GM19023 (cell line): ENCODE results near the gene KCNK7.
"Not testable (repeated sequence)": the region's sequence is repeated elsewhere in the genome, so short reads cannot be mapped to it uniquely, and the experiment has no call there.

Source experiments
- ATAC-seq: cut with Tn5 transposase; IDR thresholded peaks from one replicate; pipeline ENCODE4 v1.9.1; 2021; ENCODE audit warnings: mild to moderate bottlenecking, moderate library complexity; ENCODE audit not compliant: unreplicated experiment

The KCNK7 gene, protein sequence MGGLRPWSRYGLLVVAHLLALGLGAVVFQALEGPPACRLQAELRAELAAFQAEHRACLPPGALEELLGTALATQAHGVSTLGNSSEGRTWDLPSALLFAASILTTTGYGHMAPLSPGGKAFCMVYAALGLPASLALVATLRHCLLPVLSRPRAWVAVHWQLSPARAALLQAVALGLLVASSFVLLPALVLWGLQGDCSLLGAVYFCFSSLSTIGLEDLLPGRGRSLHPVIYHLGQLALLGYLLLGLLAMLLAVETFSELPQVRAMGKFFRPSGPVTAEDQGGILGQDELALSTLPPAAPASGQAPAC

DNA sequence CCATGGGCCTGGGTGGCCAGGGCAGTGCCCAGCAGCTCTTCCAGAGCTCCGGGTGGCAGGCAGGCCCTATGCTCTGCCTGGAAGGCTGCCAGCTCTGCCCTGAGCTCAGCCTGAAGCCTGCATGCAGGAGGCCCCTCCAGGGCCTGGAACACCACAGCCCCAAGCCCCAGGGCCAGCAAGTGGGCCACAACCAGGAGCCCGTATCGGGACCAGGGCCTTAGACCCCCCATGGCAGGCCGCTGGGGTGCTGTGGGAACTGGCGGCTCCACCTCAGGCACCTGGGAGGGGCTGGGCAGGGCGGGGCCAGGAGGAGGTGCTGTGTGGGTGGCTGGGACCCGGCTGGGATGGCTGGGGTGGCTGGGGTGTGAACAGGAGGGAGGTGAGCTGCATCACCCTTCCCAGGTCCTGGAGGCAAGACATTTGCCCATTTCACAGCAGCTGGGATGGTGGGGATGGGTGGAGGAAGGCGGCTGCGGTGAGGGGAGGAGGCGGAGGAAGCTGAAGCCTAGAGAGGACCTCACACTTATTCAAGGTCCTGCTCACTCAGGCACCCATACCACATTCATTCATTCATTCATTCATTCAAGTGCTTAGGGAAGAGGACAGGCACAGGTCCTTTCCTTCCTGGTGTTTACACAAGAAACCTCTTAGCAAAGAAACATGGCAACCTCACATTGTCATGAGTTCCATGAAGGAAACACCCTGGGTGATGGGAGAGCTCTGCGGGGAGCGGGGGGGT, at the start of gene KCNK7:
TSS of gene KCNK7 (minus strand) at position 258 of the 739 bp plus-strand sequence. CDS start at position 230, 28 bp downstream.
- ATAC-seq: no peak

DNA sequence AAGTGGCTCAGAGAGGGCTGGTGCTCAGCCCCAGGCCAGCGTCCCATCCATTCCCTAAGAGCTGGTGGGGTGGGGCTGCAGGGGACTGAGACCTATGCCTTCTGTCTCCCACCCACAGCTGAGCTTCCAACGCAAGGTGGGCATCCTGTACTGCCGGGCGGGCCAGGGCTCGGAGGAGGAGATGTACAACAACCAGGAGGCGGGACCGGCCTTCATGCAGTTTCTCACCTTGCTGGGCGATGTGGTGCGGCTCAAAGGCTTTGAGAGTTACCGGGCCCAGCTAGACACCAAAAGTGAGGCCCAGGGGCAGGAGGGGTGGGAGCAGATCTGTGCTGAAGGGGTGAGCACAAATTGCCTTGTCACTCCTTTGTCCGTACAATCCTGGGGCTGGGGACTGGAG, 49.2 kb upstream of the KCNK7 start:
- no peak for ATAC-seq

GRCh38 chr11:65643971-65644370, 48.4 kb upstream of the KCNK7 start:
- no peak for ATAC-seq

DNA sequence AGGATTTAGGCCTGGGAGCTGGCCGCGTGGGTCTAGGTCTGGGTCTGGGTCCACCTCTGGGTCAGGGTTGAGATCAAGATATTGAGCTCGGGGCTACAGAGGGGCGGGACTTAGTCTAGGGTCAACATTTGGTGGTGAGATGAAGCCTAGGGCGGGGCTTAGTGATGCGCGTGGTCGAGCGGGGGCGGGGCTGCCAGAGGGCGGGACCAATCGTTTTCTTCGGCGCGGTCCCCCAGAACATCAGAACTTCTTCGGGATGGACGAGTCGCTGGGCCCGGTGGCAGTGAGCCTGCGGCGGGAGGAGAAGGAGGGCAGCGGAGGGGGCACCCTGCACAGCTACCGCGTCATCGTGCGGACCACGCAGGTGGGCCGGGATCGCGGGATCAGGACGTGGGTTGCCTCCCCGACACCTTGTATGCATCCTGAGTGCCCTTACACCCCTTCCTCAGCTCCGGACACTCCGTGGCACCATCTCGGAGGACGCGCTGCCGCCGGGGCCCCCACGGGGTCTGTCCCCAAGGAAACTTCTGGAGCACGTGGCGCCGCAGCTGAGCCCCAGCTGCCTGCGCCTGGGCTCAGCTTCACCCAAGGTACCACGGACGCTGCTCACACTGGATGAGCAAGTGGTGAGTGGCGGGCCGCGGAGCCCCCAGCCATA, 46.5 kb upstream of the KCNK7 start:
- no peak for ATAC-seq

DNA sequence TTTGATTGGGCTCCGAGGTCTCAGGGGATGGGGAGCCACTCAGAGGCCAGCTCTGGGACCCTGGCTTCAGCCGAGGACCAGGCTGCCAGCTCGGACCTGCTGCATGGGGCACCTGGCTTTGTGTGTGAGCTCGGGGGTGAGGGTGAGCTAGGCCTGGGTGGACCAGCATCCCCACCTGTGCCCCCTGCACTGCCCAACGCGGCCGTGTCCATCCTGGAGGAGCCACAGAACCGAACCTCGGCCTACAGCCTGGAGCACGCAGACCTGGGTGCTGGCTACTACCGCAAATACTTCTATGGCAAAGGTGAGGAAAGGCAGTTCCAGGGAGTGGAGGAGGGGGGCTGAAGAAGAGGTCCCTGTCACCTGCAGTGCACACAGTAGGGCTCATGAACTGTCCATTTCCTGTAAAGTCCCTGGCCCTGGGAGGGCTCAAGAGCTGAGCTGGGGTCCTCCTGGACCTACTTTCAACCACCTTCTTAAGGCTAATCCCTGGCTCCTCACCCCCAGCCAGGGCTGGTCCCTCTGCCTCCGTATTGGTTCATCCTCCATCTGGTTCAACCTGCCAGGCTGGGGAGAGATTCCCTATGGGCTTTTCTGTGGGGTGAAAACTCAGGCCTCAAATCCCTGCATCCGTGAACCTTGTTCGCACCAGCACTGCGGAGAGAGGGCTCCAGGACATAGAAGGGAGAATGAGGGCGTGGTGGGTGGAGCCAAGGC, 45.9 kb upstream of the KCNK7 start:
- ATAC-seq: no peak

- ATAC-seq: no peak
These were observed 45.1 kb upstream of the KCNK7 start for GRCh38 chr11:65640483-65641296.

DNA sequence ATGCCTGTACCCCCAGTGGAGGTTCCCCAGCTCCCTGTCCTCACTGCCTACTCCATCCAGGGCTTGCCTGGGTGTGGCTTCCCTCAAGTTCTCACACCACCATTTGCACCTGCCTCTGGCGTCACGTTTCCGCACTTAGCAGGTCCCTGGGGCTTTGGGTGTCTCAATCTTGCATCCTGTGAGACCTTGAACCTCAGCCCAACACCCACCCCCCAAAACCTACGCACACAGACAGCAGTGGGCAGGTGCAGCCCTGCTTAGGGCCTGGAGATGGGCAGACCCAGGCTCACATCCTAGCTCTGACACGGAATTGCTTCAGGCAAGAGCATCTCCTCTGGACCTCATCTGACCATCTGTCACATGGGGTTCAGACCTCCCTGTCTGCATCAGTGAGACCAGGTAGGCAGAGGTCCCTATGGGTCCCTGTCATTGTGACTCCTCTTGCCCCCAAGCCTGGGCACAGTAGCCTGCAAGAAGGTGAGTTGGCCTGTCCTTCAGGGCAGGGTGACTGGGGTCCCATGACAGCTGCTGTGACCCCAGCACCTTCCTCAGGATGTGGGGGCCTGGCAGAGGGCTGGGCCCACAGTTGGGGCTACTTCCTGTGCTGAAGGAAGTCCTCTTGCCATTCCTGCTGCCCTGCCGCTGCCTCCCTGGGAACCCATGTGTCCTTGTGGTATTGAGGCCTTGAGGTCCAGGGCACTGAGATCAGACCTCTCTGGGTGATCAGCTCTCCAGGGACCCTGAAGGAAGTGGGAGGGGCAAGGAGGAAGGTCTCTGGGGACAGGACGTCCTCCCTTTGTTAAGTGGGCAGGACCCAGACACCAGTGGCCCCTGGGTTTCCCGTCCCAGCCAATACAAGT, 44.3 kb upstream of the KCNK7 start:
- peak; percentile 34 for ATAC-seq

- not testable (repeated sequence) for ATAC-seq
These were observed 43.6 kb upstream of the KCNK7 start for GRCh38 chr11:65639228-65639597.

- peak; percentile 48 for ATAC-seq
These were observed 42.3 kb upstream of the KCNK7 start, which contains the start of gene SIPA1 for GRCh38 chr11:65637794-65638419. Gene SIPA1 (plus strand): TSS chr11:65638101. CDS start chr11:65640922, 2,821 bp downstream.

DNA sequence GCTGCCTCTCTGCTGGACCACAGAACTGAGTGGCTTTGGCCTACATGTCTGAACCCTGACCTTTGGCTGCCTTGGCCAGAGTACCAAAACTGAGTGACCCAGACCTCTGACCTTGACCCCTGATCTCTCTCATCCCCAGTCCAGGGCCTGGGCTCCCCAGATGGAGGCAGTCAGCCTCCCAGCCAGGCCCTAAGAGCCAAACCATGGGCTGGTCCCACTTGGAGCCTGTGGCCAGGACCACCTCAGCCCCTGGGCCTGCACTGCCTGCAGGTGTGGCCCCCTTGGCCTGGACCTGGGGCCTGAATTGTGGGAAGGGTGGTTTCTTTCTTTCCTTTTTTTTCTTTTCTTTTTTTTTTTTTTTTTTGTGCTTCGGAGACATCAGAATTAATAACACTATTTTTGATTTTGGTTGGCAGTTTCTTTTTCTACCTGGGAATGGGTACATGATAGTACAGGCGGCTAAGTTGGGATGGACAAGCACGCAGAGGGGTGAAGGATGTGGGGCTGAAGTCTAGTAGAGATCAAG, 41.5 kb upstream of the KCNK7 start:
- ATAC-seq: no peak

GRCh38 chr11:65636108-65637031, 40.8 kb upstream of the KCNK7 start:
- no peak for ATAC-seq

DNA sequence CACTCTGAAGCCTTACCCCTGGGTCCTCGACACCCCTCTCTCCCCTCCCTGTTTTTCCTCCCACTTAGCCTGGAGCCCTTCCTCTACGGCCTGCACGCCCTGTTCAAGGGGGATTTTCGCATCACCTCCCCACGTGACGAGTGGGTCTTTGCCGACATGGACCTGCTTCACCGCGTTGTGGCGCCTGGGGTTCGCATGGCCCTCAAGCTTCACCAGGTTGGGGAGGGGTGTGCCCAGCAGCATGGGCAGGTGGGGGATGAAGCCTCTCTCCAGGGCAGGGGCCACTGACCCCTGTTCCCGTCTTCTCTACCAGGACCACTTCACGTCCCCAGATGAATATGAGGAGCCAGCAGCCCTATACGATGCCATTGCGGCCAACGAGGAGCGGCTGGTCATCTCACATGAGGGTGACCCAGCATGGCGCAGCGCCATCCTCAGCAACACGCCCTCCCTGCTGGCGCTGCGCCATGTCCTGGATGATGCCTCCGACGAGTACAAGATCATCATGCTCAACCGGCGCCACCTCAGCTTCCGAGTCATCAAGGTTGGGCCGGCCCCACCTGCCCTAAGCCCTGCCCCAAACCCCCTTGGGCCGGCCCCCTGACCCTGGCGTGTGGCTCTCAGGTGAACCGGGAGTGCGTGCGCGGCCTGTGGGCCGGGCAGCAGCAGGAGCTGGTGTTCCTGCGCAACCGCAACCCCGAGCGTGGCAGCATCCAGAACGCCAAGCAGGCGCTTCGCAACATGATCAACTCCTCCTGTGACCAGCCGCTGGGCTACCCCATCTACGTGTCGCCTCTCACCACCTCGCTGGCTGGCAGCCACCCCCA, 39.5 kb upstream of the KCNK7 start:
- no peak for ATAC-seq

GRCh38 chr11:65634440-65634839, 38.8 kb upstream of the KCNK7 start:
- no peak for ATAC-seq

- ATAC-seq: no peak
These were observed 38.5 kb upstream of the KCNK7 start for GRCh38 chr11:65634109-65634436.

DNA sequence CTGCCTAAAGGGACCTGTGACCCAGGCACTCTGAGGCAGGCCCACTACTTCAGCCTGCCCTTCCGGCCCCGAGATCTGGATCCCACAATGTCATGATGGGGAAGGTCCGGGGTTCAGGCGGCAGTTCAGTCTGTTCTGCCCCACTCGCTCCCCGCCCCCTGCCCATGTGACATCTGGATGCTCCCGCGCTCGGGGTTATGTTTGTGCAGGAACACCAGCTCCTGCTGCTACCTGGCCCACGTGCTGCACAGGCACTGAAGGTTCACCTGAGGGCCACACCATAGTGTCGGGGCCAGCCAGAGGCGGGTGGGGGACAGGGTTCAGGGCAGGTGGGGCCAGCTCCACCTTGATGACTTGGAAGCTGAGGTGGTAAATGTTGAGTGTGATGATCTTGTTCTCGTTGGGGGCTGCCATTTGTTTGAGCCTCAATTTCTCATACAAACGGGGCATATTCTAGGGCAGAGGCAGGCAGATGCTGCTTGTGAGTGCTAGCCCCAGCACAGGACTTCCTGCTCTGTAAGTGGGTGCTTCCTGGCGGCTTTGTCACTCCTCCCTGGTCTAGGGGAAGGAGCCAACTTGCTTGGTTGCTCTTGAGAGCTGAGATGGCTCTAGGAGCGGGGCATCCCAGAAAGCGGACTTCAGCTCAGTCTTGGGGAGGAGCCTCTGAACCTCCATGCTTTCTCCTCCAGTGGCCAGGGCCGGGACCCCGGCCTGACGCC, 37.9 kb upstream of the KCNK7 start:
- ATAC-seq: no peak

DNA sequence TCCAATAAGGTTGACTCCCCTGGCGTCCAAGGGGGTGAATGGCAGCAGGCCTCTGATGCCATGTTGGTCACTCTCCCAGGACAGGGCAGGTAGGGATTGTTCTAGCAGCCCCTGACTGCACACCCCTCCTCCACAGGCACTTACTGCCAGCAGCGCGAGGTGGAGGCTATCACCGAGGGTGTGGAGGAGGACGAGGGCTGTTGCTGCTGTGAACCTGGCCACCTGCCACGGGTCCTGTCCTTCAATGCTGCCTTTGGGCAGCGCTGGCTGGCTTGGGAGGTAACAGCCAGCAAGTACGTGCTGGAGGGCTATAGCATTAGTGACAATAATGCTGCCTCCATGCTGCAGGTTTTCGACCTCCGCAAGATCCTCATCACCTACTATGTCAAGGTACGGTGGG, 34.6 kb upstream of the KCNK7 start:
- ATAC-seq: no peak
